Measurements from ENCODE around the gene LRRC49.

The LRRC49 gene

GRCh38 chr15:71056111-71056510, 163.5 kb downstream of the LRRC49 start:
- no peak for DNase-seq

GRCh38 chr15:71057143-71057542, 164.5 kb downstream of the LRRC49 start:
- DNase-seq = no peak

- DNase-seq = no peak
Observed at GRCh38 chr15:71057581-71057980, 165.0 kb downstream of the LRRC49 start.

- no peak for DNase-seq
Observed at GRCh38 chr15:71060983-71061382, 168.4 kb downstream of the LRRC49 start.

- no peak for DNase-seq
Observed at GRCh38 chr15:71066983-71067382, 174.4 kb downstream of the LRRC49 start.

GRCh38 chr15:71069693-71070092, 177.1 kb downstream of the LRRC49 start:
- no peak for DNase-seq

GRCh38 chr15:71071529-71071928, 178.9 kb downstream of the LRRC49 start:
- DNase-seq = no peak

GRCh38 chr15:71072423-71072822, 179.8 kb downstream of the LRRC49 start:
- no peak for DNase-seq

- DNase-seq = no peak
Observed at GRCh38 chr15:71078506-71079207, 186.0 kb downstream of the LRRC49 start.

GRCh38 chr15:71079208-71080044, 186.8 kb downstream of the LRRC49 start:
- DNase-seq = no peak

GRCh38 chr15:71080166-71080565, 187.5 kb downstream of the LRRC49 start:
- DNase-seq = no peak

GRCh38 chr15:71080705-71081104, 188.1 kb downstream of the LRRC49 start:
- DNase-seq = no peak

- no peak for DNase-seq
Observed at GRCh38 chr15:71082803-71083202, 190.2 kb downstream of the LRRC49 start.

- DNase-seq = no peak
Observed at GRCh38 chr15:71083349-71083748, 190.7 kb downstream of the LRRC49 start.

GRCh38 chr15:71084264-71084663, 191.6 kb downstream of the LRRC49 start:
- DNase-seq = no peak

- DNase-seq = no peak
Observed at GRCh38 chr15:71085809-71086208, 193.2 kb downstream of the LRRC49 start.

GRCh38 chr15:71088155-71088554, 195.5 kb downstream of the LRRC49 start:
- DNase-seq = no peak

- no peak for DNase-seq
Observed at GRCh38 chr15:71088683-71089082, 196.1 kb downstream of the LRRC49 start.

- DNase-seq = no peak
Observed at GRCh38 chr15:71089801-71090200, 197.2 kb downstream of the LRRC49 start.

GRCh38 chr15:71091601-71092000, 199.0 kb downstream of the LRRC49 start:
- no peak for DNase-seq

GRCh38 chr15:71092056-71092600, 199.5 kb downstream of the LRRC49 start:
- no peak for DNase-seq

GRCh38 chr15:71093054-71094024, 200.7 kb downstream of the LRRC49 start:
- DNase-seq = no peak

- DNase-seq = no peak
Observed at GRCh38 chr15:71094137-71094536, 201.5 kb downstream of the LRRC49 start.
